ENCODE results near the gene CRYBA2.
A peak's percentile ranks its signal among the peaks of the same experiment; 100 is the strongest.

CRYBA2 gene

DNA sequence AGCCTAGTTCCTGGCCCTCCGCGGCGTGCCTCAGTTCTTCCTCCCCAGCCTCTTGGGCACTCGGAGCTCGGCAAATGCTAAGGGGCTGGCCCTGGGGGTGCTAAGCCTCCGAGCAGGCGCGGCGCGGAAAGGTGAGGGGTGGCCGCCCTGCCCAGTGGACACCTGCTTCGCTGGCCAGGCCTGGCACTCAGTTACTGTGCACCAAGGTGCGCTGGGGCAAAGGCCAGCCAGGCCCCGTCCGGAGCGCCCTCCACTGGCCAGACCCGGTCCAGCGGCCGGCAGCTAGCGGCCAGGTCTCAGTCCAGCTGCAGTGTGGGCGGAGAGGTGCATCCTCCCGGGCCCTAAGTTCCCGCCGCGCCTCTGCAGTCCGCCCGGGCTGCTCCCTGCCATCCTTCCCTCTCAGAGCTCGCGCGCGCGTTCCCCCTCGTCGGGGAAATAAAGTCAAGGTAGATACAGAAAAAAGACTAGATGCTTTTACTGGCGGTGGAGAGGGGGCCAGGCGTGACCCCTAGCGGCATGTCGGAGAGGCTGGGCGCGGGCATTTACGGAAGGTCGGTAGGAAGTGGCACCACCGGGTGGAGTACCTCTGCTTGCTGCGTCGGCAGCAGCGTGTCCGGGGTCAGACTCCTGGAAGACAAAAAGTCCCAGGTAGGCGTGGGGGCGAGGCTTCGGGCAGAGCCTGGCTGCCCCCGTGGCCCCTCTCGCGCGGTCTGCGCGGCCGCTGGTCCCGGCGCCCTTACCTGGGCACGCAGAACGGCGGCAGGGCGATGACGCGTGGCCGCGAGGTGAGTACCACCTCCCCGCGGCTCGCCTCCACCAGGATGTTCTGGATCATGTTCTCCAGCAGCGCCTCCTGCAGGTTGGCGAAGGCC lies 9.4 kb upstream of the CRYBA2 start:
- DNase-seq, result peak; percentile 84
- in situ Hi-C loops (cut with HindIII; ENCODE audit: low pct_ligation_motif_present, low pct_unique_long_range_greater_than_20kb, low sequenced_read_pairs), result no loop called here

DNA sequence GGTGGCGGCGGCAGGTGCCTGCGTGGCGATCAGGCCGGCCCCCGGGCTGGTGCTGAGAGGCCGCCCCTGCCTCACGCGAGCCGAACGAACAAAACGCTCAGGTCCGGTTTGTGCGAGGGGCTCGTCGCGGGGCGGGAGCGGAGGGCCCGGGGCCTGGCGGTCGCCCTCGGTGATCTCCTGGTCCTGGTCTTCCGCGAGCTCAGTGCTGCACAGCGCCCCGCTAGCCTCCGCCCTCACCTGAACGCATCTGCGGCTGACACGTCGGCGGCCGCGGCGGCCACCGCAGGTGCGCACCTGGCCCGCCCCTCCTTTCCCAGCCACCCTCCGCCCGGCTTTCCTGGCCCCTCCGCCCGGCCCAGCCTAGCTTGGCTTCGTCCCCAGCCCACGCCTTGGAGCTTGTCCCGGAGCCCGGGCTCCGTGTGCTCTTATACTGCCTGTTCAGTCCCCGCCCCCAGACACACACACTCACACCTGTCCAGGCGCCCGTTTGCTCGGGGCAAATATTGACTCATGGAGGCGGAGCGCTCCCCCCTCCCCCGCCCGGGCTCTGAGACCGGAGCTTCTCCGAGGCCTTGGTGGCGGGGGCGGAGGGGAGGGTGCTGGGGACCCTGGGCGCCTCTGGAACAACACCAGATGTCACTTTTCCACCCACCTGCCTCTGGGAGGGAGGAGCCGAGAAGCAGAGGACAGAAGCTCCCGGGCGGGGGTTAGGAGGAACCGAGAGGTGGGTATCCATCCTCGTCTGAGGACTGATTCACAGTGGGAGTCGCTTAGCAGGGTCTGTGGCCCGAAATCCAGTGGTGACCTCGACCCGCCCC lies 8.6 kb upstream of the CRYBA2 start:
- no peak for DNase-seq
- in situ Hi-C loops (cut with HindIII; ENCODE audit: low pct_ligation_motif_present, low pct_unique_long_range_greater_than_20kb, low sequenced_read_pairs), result no loop called here

DNA sequence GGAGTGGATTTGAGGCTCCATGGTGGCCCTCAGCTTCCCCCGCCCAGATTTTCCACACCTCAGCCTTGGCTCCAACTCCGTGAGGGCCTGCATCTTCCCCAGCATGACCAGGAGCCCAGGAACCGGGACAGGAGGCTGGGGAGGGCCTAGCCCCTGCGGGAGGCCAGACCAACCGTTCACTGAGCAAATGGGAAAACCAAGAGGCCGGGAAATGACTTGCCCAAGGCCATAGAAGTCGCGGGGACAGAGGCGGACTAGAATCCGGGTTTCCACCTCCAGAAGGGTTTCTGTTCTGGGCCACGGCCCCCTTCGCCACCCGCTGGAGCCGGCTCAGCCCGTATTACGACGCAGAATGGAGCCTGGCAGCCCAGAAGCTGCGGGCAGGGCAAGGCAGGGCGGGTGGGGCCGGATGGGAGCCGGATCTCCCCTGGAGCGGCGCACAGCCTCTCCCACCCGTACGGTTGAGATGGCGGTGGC lies 7.9 kb upstream of the CRYBA2 start:
- no peak for DNase-seq
- in situ Hi-C loops (cut with HindIII; ENCODE audit: low pct_ligation_motif_present, low pct_unique_long_range_greater_than_20kb, low sequenced_read_pairs), result no loop called here

DNA sequence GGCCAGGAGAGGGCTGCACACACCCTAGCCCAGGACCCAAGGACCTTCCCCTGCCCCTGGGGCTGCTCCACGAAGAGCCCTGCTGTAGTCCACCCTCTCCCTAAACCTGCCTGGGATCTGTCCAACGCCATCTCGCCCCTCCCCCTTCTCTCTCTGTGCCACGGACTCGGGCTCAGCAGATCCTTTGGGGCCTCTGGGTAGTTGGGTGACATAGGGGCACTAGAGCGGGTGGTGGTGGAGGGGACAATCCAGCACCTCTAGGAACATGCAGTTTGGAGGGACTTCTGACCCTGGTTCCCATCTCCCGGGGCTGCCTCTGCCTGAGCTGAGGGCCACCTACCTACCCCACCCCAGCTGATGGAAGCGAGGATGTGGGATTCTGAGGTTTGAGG lies 7.3 kb upstream of the CRYBA2 start:
- DNase-seq, result no peak
- in situ Hi-C loops (cut with HindIII; ENCODE audit: low pct_ligation_motif_present, low pct_unique_long_range_greater_than_20kb, low sequenced_read_pairs), result no loop called here

DNA sequence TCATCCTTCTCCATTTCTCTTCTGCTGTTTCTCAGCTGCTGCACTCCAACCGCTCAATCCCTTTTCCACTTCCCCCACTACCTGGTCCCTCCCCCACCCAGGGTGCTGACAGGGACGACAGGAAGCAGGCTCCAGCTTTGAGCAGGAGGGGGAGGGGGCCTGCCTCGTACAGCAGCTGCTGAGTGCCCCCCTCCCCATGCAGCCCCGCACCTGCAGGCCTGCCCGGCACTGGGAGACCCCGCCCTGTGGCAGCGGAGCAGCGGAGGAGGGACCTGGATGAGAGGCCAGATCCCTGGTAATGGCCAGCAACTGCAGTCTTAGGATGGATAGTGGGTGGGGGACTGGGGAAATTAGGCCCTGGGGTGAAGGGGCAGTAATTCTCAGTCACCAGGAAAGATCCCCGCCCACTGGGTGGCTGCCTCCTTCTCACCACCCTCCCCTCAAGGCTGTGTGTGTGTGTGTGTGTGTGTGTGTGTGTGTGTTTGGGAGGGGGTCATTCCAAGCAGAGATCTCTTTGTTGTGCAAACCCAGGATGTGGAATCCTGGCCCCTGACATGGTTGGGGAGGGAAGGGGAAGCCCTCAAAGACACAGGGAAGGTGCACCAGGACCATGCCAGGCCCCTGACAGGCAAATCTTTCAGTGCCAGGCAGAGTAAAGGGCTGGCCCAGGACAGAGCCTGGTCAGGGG lies 6.8 kb upstream of the CRYBA2 start:
- DNase-seq, result no peak
- in situ Hi-C loops (cut with HindIII; ENCODE audit: low pct_ligation_motif_present, low pct_unique_long_range_greater_than_20kb, low sequenced_read_pairs), result no loop called here

DNA sequence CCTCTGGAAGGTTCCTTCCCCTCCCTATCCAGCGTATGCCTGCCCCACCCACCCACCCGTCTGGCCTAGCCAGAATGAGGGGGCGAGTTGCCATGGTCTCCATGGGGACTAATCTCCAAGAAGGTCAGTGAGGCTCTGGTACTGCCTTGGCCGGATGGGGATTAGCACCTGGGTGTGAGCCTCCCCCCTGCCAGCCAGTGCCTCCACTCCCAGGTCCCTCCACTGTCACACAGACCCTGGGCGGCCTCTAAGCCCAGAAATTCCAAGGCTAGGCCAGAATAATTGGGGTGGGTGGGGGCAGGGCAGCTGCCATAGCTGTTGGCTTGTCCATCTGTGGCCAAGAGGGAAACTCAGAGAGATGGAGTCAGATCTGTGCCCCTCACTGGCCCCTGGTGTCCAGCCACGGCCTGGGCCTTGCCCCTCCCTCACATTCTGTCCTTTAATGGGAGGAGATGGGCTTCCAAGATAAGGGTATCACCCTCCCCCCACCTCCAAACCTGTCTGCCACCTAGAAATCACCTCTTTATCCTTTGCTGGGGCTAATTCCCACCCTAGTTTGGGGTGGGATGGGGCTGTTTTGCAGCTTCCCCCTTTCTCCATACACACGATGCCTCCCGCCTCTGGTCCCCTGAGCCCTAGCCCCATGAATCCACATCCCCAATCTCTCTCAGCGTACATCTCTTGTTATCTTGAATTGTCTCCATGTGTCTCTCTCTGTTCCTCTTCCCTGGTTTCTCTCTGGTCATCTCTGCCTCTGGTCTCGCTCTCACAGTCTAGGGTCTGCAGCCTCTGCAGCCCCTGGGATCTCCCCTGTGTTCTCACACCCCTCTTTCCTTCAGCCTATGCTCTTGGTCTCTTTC lies 6.0 kb upstream of the CRYBA2 start:
- in situ Hi-C loops (cut with HindIII; ENCODE audit: low pct_ligation_motif_present, low pct_unique_long_range_greater_than_20kb, low sequenced_read_pairs), result no loop called here
- no peak for DNase-seq

DNA sequence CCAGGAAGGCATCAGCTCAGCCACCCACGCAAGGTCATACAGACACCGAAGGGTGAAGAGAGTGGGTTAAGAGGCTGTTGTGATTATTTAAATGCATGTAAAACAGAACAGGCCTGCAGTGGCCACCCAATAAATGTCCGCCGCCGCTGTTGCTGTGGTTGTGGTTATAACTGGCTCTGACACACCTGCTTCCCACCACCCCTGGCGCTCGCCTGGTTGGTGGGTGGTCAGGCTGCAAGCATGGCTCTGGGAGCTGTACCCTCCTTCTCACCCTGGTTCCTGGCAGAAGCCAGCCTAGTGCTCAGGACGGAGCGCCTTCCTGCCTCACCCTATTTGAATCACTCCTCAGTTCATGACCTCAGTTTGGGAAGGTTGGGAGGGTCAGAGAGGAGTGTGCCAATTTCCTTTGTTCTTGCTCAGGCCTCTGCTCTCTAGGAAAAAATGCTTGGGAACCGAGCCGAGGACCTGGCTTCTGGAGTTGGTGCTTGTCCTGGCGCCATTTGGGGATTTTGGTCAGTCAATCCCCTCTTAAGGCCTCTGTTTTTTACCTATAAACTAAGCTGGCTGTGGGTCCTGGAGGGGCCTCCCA lies 5.3 kb upstream of the CRYBA2 start:
- in situ Hi-C loops (cut with HindIII; ENCODE audit: low pct_ligation_motif_present, low pct_unique_long_range_greater_than_20kb, low sequenced_read_pairs), result no loop called here
- DNase-seq, result no peak

DNA sequence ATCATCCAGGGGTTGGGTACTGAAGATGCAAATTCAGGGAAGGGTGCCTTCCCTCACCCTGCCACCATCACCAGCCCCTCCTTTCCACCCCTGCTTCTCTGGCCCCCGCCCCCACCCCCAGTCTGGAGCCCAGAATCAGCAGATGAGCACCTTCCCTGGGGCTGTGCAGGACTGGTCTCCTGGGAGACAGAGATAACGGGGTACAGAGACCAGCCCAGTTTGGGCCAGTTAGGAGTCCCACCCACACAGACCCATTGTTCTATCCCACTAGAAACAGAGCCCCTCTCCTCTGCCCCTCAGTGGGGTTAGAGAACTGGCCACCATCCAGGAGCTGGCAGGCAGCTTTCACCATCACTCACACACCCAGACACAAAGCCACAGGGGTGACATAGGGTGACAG lies 4.5 kb upstream of the CRYBA2 start:
- no peak for DNase-seq
- in situ Hi-C loops (cut with HindIII; ENCODE audit: low pct_ligation_motif_present, low pct_unique_long_range_greater_than_20kb, low sequenced_read_pairs), result no loop called here

DNA sequence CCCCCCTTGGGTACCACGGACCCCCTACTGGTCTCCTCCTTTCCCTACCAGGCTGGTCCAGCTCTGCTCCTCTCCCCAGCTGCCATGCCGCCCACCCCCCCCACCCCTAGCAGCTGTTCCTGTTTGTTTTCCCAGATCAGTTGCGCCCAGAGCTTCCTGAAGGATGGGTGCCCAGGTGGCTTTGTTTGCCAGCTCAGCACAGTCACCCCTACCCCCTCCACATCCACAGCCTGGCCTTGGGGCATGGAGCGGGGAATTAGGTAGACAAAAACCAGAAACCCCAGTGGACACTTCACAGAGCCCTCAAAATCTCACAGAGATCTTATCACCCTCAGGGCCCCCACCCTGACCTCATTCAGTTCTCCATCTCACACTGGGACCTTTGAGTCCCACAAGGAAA lies 3.7 kb upstream of the CRYBA2 start:
- no peak for DNase-seq
- in situ Hi-C loops (cut with HindIII; ENCODE audit: low pct_ligation_motif_present, low pct_unique_long_range_greater_than_20kb, low sequenced_read_pairs), result no loop called here

DNA sequence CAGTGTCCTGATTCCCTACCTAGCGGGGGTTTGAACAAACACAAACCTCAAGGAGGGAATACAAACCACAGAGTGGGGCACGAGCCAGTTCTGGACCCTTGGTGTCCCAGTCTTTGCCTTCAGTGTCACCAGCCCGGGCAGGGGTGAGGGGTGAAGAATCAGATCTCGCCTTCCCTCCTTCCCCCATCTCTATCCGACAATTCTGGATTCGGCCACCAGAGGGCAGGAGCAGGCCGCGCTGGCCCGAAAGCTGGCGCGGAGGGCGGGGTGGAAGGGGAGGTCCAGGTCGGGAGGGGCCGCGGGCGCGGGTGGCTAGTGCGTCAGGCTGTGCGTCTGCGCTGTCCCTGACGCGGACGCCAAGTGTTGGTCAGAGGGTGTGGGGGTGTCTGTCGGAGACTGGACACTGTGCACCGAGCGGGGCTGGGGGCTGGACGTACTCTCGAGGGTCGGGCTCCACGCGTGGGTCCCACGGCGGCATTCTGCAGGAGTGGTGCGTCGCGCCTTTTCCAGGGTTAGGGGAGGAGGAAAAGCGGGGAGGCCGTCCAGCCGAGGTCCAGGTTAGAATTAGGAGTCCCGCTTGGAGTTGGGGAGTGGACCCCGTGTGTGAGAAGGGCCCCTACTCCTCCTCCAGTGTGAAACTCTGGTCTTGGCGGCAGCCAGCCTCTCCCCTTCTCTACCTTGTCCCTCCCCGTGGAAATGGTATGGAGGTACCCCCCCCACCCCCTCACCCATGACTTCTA lies 2.9 kb upstream of the CRYBA2 start:
- DNase-seq, result peak; percentile 88
- in situ Hi-C loops (cut with HindIII; ENCODE audit: low pct_ligation_motif_present, low pct_unique_long_range_greater_than_20kb, low sequenced_read_pairs), result no loop called here

DNA sequence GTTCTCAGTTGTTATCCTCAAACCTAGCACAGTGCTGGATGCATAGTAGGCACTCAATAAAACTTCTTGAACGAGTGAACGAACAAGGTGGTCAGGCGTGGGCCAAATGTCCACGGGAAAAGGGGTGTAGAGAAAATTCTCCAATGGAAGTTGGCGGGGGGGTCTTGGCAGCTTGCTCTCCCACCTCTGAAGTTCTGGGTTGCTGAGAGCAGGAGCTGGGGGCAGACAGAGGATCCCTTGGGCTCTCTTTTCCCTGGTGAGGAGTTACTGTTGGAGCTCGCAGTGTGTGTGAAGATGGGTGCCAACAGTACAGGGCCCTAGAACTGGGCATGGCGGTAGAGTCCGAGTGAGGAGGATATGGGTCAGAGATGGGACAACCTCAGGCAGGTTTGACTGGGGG lies 2.3 kb upstream of the CRYBA2 start:
- in situ Hi-C loops (cut with HindIII; ENCODE audit: low pct_ligation_motif_present, low pct_unique_long_range_greater_than_20kb, low sequenced_read_pairs), result no loop called here
- no peak for DNase-seq

DNA sequence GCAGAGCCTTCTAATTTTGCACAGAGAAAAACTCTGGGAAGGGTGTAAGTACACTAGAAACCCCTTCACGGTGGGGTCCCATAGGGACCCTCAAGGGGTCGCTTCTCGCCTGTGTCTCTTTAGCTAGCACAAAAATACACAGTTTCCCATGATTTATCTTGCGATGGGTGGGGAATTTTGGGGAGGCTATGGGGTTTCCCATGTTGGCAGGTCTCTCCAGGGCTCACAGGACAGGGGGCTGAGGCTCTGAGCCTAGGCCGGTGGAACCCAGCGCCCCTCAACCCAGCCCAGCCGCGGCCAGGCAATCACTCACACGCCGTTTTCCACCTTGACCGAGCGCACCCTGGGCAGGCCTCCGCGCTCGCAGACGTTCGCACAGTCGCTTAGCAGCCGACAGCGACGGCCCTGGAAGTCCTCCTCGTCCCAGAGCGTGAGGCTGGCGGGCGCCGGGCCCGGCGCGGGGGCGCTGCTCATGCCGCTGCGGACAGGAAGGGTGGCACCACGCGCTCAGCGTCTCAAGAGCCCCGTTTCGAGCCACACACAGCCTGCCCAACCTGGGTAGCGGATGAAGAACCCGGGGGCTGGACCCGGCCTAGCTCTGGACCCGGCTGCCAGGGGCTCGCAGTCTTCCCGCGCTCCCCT lies 398 bp downstream of the CRYBA2 start:
- in situ Hi-C loops (cut with HindIII; ENCODE audit: low pct_ligation_motif_present, low pct_unique_long_range_greater_than_20kb, low sequenced_read_pairs), result no loop called here
- no peak for DNase-seq

DNA sequence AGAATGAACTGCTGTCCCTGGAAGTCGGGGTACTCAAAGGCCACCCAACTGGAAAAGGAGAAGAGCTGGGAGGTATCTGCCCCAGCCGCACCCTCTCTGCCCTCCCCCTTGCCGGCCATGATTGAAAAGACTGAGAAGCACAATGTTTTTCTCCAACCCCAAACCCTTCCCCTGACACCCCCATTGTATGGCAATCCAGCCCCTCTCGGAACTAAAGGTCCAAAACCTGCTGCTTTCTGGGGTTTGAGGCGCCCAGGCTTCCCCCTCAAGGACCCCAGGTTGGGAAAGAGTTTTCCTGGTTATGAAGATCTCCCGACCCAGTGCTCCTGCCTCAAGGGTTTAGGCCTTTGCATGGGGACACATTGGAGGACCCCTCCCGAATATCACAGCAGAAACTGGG lies 1.0 kb downstream of the CRYBA2 start:
- in situ Hi-C loops (cut with HindIII; ENCODE audit: low pct_ligation_motif_present, low pct_unique_long_range_greater_than_20kb, low sequenced_read_pairs), result no loop called here

DNA sequence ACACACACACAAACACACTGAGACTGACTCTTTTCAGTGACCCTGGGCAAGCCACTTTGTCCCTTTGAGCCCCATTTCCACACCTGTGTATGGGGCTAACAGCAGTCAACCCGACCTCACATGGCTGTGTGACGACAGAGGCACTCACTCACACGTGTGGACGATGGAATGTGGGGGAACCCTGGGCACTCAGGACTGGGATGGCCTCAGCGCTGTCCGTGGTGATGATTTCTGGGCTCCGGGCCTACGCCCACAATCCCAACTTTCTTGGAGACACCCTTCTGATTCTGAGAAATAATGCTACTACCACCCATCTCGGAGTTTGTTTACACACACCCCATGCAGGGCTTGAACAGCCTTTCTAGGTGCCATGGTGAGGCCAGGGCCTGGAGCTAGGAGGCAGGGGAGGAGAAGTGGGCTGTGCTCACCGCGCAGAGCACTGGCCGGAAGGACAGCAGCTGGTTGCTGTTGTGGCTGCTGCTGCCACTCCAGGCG lies 1.5 kb downstream of the CRYBA2 start:
- DNase-seq, result peak; percentile 31
- in situ Hi-C loops (cut with HindIII; ENCODE audit: low pct_ligation_motif_present, low pct_unique_long_range_greater_than_20kb, low sequenced_read_pairs), result no loop called here

More for the DNA sequence above, 1.0 kb downstream of the CRYBA2 start:
- no peak for DNase-seq

DNA sequence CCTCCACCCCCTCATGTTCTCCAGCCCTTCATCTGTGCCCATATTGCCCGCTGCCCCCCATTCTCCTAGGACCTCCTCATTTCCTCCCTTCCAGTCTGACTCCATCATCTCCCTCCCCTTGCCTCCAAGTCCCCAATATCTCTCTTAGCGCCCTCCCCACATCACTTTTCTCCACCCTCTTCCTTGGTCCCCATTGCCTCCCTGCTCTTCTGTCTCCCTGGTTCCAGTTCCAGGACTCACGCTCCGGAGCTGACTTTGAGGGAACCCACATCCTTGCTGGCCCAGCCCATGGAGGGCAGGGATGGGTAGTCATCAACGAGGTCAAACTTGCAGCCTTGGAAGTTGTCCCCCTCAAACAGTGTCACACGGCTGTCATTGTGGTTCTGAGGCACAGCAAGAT lies 2.6 kb downstream of the CRYBA2 start:
- in situ Hi-C loops (cut with HindIII; ENCODE audit: low pct_ligation_motif_present, low pct_unique_long_range_greater_than_20kb, low sequenced_read_pairs), result no loop called here
- DNase-seq, result no peak

DNA sequence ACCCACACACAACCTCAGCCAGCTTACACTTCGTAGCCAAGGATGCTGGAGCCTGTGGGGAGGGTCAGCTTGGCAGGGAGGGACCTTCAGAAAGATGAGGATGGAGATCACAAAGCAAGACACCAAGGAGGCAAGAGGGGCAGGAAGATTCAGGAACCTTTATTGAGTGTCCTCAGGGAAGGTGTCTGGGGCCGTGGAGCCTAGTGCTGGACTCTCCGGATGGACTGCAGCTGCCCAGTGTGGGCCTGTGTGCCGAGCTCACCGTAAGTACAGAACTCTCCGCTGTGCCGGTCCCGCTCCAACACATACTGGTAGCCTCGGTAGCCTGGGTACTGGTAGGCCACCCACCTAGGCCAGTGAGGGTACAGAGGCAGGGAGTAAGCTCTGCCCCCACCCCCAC lies 3.2 kb downstream of the CRYBA2 start:
- in situ Hi-C loops (cut with HindIII; ENCODE audit: low pct_ligation_motif_present, low pct_unique_long_range_greater_than_20kb, low sequenced_read_pairs), result no loop called here
- no peak for DNase-seq

DNA sequence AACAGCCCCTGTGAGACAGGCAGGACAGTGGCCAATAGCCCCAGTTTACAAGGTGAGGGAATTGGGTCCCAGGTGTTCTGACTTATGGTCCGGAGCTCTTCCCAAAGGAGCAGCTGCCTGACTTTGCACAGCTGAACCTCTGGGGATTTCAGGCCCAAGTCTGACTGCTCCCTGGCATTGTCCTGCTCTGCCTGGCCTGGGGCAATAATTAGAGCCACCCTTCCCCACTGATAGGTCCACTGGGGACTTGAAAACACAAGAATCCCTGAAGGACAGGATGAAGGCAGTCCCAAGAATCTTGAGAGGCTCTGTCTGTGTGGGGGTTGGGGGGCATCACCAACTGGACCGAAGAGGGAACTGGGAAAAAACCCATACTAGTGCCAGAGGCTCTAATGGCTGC lies 4.6 kb downstream of the CRYBA2 start:
- in situ Hi-C loops (cut with HindIII; ENCODE audit: low pct_ligation_motif_present, low pct_unique_long_range_greater_than_20kb, low sequenced_read_pairs), result no loop called here
- no peak for DNase-seq
